Activated effector memory CD4-positive, alpha-beta T cell treated with Interleukin-2 at 50 U/mL for 16 hours (primary cell): ENCODE results near the gene TBC1D16.
"Not testable (repeated sequence)": the region's sequence is repeated elsewhere in the genome, so short reads cannot be mapped to it uniquely, and the experiment has no call there.

Experiments
- DNase-seq: peaks from one replicate; pipeline ENCODE4 v3.0.0-alpha.2; 2020

TBC1D16 gene

GRCh38 chr17:79969906-79970305 is 65.8 kb downstream of the TBC1D16 start:
- no peak for DNase-seq

GRCh38 chr17:79968116-79968515 is 67.6 kb downstream of the TBC1D16 start:
- DNase-seq: no peak

- DNase-seq: no peak
Observed at GRCh38 chr17:79966681-79967080, 69.0 kb downstream of the TBC1D16 start.

- no peak for DNase-seq
Observed at GRCh38 chr17:79965806-79966205, 69.9 kb downstream of the TBC1D16 start.

- DNase-seq: not testable (repeated sequence)
Observed at GRCh38 chr17:79962467-79962866, 73.2 kb downstream of the TBC1D16 start.

GRCh38 chr17:79961567-79961966 is 74.1 kb downstream of the TBC1D16 start:
- not testable (repeated sequence) for DNase-seq

DNA sequence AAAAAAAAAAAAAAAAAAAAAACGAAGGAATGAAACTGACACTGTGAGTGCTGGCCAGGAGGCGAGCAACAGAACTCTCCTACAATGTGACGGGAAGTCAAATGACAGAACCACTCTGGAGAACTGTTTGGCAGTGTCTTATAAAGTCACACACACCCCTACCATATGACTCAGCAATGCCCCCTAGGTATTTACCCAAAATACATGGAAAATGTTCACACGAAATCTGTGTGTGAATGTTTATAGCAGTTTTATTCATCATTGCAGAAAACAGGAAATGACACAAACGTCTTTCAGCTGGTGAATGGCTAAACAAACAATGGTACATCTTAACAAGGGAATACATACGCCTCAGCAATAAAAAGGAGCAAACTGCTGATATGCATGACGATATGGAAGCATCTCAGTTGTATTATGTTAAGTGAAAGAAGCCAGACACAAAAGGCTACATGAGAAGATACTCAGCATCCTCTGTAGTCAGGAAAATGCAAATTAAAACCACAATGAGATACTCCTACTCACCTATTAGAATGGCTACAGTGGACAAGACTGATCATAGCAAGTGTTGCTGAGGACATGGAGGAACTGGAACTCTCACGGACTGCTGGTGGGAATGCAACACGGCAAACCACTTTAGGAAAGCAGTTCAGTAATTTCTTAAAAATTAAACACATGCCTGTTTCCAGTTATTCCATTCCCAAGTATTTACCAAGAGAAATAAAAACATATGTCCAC is 74.7 kb downstream of the TBC1D16 start:
- DNase-seq: no peak

- no peak for DNase-seq
Observed at GRCh38 chr17:79959042-79959441, 76.6 kb downstream of the TBC1D16 start.

GRCh38 chr17:79956853-79957252 is 78.8 kb downstream of the TBC1D16 start:
- no peak for DNase-seq

DNA sequence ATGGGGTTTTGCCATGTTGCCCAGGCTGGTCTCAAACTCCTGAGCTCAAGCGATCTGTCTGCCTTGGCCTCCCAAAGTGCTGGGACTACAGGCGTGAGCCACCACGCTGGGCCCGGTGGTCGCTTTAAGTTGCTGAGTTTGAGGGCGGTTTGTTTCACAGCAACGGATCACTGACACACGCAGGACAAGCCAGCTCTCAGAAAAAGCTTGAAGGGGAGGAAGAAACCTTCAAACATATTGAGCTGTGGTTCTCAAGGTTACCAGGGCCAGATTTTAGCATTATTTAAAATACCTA is 79.3 kb downstream of the TBC1D16 start:
- DNase-seq: not testable (repeated sequence)

GRCh38 chr17:79955691-79956440 is 79.8 kb downstream of the TBC1D16 start:
- DNase-seq: no peak

- no peak for DNase-seq
Observed at GRCh38 chr17:79955167-79955549, 80.5 kb downstream of the TBC1D16 start.

DNA sequence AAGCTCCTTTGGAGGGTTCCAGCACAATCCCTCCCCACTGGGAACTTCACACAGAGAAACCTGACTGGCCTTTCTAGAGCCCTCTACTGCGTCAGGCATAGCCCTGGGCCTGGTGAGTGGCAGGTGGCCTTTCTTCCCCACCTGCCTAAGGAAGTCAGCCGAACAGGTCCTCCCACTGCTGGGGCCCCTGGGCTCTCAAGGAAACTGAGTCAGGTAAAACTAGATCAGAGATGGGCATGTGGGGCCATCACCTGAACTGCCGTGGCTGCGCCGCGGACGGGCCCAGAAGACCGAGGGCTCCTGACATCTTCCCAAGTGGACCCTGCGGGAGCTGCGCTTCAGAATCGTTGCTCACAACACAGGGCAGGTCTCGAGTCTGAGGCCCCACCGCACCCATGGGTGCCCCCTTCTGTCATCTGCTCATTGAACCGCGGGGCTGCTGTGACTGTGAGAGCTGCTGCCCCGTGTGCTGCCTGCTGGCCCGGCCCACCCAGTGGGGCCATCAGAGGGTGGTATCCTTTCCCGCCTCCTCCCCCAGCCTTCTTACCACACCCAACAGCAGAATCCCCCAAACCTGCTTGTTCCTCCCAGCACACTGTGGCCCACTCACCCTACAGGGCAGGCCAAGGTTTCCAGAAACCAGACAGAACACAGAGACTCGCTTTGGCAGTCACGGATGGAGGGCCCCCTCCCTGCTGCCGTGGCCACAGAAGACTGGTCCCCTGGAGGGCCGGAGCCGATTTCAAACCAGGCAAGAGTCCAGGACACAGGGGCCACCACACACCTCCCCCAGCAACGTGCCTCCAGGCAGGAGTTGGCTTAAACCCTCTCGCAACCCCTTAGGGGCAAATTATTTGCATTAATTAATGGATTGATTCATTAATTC is 81.1 kb downstream of the TBC1D16 start:
- DNase-seq: no peak

- DNase-seq: no peak
Observed at GRCh38 chr17:79953335-79953734, 82.3 kb downstream of the TBC1D16 start.

GRCh38 chr17:79952901-79953300 is 82.8 kb downstream of the TBC1D16 start:
- DNase-seq: no peak

DNA sequence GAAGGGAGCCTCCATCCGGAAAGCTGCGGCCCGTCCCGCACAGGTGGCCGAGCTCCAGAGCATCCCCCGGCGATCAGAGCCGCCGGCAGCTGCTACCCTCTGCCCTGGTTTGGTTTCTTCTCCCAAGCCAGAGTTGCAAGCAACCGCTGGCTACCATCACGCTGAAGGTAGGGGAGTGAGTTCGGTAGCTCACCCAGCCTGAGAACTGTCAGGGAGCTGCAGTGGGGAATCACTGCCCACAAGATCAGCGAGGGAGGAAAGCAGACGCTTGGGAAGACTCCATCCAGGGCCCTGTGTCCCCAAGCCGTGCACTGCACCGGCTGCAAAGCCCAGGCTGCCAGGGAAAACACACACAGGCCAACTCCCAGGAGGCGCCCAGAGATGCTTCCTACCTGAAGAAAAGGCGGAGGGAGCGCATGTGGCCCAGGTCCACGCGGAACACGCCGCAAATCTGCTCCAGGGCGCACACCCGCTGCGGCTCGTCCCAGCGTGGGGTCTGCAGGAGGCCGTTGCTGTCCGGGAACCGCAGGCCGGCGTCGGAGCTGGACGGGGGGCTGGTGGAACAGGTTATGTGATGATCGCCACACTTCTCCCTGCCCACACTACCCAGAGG is 83.3 kb downstream of the TBC1D16 start:
- DNase-seq: no peak

DNA sequence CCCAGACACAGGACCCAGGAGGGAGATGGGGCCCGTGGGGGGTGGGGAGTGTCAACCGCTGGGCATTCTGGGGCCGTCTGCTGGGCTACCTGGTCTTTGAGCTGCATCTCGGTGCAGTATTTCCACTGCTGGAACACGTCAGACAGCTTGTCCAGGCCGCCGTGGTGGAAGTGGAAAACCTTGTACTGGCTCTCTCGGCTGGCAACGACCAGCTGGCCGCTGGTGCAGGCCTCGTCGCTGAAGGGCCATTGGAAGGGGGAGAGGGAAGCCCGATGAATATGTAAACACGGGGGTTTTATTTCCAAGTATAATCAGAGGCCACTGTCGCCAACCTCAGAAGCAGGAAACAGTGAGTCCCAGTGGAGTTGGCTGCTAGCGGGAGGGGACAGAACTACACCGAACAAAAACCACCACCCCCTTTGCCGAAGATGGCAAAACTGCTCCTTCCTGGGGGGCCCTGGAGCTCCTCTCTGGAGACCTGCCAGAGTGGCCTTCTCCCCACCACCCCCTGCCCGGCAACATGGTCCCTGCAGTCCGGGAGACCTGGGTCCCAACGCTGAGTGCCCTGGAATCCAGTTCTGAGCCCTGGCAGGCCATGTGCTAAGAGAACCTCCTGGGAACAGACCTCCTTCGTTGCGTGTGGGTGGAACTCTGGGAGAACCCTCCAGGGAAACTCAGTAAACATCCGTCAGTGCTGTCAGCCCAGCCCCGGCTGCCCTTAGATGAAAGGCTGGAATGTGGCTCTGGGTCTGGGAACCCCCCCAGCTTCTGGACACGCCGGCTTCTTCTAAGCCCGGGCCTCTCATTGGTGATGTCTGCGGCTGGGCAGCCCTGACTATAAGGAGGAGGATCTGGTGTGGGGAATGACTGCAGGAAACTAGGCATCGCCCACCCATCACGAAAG is 84.1 kb downstream of the TBC1D16 start:
- DNase-seq: no peak

- no peak for DNase-seq
Observed at GRCh38 chr17:79950751-79951150, 84.9 kb downstream of the TBC1D16 start.

GRCh38 chr17:79950306-79950705 is 85.4 kb downstream of the TBC1D16 start:
- no peak for DNase-seq

DNA sequence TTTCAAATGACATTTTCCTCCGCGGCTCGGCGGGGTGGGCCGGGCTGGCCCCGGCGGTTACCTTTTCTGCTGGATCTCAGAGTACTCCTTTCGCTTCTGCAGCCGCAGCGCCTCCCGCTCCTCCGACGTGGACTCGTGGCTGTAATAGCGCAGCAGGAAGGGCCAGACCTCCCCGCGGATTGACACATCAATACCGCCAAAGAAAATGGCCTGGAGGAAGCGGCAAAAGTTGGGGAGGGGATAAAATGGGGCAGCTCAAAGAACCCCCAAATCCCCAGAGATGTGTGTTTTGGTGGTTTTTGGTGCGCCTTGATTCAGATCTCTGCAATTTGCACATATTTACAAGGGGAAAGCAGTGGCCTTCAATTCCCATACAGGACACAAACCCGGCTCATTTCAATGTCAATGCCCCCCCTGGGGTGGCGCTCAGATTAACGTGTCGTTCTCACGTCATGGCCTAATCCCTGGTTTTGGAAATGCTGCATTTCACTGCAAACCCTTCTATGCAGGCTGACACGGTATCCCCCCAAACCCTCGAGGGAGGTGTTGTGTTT is 85.9 kb downstream of the TBC1D16 start:
- DNase-seq: no peak

DNA sequence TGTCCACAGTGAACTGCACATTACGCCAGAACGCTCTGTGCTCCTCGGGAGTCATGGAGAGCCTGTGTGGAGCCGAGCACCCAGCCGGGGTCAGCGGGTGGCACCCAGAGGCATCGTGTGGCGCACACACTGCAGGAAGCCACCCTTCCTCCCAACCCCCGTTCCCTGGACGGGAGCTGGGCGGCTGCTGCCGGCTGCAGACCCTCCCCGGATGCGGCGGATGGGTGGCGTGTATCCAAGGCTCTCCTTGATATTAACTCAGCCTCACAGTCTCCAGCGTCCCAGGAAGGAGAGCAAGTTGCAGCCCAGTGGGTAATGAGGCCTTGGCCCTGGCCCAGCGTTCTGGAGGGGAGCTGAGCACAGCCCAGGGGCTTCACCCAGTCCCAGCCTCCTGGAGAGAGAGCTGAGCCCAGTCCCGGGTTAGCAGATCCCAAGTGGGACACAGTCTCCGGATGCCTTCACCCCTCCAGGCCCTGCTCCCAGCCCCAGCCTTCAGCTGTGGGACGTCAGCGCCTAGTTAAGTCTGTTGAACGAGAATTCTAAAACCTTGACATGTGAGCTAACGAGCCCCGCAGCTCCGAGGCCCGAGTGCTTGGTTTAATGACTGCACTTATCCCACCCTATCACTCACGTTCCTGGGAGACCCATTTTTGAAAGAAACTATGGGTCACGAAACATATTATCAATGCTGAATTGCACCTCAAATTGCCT is 86.6 kb downstream of the TBC1D16 start:
- DNase-seq: no peak
